ENCODE data around the gene TBXAS1. TPM values are rescaled to one million over a fixed set of nuclear protein-coding genes. Genes with fewer than 3 reads are reported as not detected.

TBXAS1 gene
- total and polyA plus RNA-seq, 2 experiments from 2014 or later = 1.3 TPM; not detected in 1

DNA sequence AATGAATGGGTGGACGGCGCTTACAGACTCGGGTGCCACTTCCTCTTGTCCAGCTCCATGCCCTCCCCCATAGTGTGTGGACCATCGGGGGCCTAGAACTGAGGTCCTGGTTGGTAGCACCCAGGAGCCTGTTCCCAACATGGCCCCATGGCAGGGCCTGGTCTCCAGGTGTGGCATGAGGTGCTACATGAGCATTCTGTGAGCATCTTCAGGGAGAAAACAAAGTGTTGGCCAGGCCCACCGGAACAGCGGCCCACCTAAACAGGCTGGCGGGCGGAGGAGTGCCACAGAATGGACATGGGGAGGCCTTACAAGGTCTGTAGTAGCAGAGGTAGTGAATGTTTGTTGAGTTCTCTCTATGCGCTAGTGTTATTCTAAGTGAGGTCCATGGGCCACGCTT lies 156.7 kb downstream of the TBXAS1 start (continued):
- TF ChIP-seq REST (IDR thresholded peaks at IDR 0.05; ENCODE audit: unreplicated experiment) = no peak

DNA sequence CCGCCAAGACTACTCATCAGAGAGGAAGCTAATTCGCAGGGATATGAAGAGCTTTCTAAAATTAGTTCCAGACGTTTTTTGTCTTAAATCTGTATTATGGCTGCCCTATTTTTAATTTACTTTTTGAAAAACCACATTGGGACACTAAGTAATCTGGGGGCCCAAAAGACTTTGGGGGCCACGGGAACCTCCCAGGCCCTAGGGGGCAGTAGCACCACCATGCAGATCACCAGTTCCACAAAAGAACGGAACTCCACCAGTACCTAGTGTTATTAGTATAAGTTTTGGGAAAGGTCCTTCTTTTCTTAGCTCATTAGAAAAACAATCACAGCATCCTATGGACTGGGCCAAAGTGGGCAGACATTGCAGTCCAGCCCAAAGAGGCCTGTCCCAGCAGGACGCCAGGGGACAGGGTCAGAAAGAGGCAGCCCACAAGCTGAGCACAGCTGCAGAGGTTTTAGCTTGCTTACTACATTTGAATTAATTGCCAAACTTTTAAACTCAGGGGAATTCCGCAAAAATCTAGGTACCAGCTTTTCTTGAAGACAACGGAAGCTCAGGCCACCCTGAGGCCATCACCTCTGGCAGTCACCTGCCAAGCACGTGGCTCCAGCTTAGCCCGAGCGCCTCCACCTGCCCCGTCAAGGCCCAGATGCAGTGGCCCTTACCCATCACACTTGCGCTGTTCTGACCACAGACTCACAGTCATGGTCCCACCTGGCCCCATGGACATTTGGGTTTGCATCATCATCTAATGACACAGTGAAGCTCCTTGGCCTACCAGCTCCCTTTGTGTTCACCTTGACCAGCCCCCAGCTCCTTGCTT lies 158.8 kb downstream of the TBXAS1 start:
- Histone ChIP-seq H3K27ac (ENCODE audit: low read depth) (no peak overlapping the region), H3K4me3 (no peak overlapping the region)
- ATAC-seq = no peak

More for the DNA sequence above, 158.8 kb downstream of the TBXAS1 start:
- Mint-ChIP-seq H3K27ac (no peak overlapping the region), H3K4me1 (peaks cover 9% of the 10 kb centered on the region), H3K4me3 (no peak overlapping the region), H3K36me3 (ENCODE audit: low read depth) (no peaks in the 10 kb centered on the region), H3K27me3 (ENCODE audit: insufficient read depth, low read depth, poor library complexity) (peaks cover 1% of the 10 kb centered on the region), H3K9me3 (no peaks in the 10 kb centered on the region)
- no peaks in the 10 kb centered on the region for H3K27me3 ChIP-seq (ENCODE audit: insufficient read depth)
- no peaks in the 10 kb centered on the region for H3K9me2 ChIP-seq (ENCODE audit: insufficient read depth)
- H3K4me1 ChIP-seq (ENCODE audit: insufficient read depth) = no peaks in the 10 kb centered on the region
- peak overlapping the region; percentile 78; the same call in 1 of the 2 replicates for H2AFZ ChIP-seq
- H3F3A ChIP-seq (replicated peaks; ENCODE audit: low read depth) = no peaks in the 10 kb centered on the region
- no peaks in the 10 kb centered on the region for H3K36me3 ChIP-seq (ENCODE audit: insufficient read depth)
- DNase-seq (ENCODE audit: low spot score) = no peak
- TF ChIP-seq STAT1 (IDR thresholded peaks at IDR 0.05; ENCODE audit: unreplicated experiment) (no peak), CTCF (conservative IDR thresholded peaks at IDR 0.05; ENCODE audit: low read depth in 2 of 2) (peak; percentile 42 to 47), POLR2AphosphoS5 (IDR thresholded peaks at IDR 0.05; ENCODE audit: low read depth) (no peak), ZNF331 (CRISPR knock-in tag; IDR thresholded peaks at IDR 0.05; ENCODE audit: low read depth) (no peak), ZNF114 (CRISPR knock-in tag; IDR thresholded peaks at IDR 0.05) (no peak), CREB1 (CRISPR knock-in tag; IDR thresholded peaks at IDR 0.05; ENCODE audit: low read depth) (no peak)
- no peaks in the 10 kb centered on the region for H4K20me1 ChIP-seq (replicated peaks; ENCODE audit: insufficient read depth)
- no peak overlapping the region for H3K4me2 ChIP-seq
- no peaks in the 10 kb centered on the region for H3K79me2 ChIP-seq (replicated peaks; ENCODE audit: insufficient read depth)
